Effector memory CD4-positive, alpha-beta T cell (primary cell): ENCODE results near the gene ARMC9.

Source experiments
- DNase-seq, 3 donors: peaks; one replicate each; pipeline ENCODE4 v3.0.0-alpha.2; 2020
- H3K27ac ChIP-seq: 2 replicates; pipeline ENCODE4 v1.7.0; 2013; ENCODE audit warnings: mild to moderate bottlenecking, low read length, moderate library complexity; ENCODE audit not compliant: insufficient read depth, poor library complexity, severe bottlenecking
- H3K27me3 ChIP-seq: replicated peaks from 2 replicates; pipeline ENCODE4 v1.7.0; 2013; ENCODE audit warnings: mild to moderate bottlenecking, low read length; ENCODE audit not compliant: insufficient read depth, control insufficient read depth, poor library complexity, severe bottlenecking
- H3K36me3 ChIP-seq: 2 replicates; pipeline ENCODE4 v1.7.0; 2013; ENCODE audit warnings: mild to moderate bottlenecking, low read length, moderate library complexity; ENCODE audit not compliant: control insufficient read depth, insufficient read depth
- H3K4me1 ChIP-seq: 2 replicates; pipeline ENCODE4 v1.7.0; 2013; ENCODE audit warnings: low read length, mild to moderate bottlenecking; ENCODE audit not compliant: control insufficient read depth, insufficient read depth, poor library complexity, severe bottlenecking
- H3K4me3 ChIP-seq: 2 replicates; pipeline ENCODE4 v1.7.0; 2013; ENCODE audit warnings: low read length, low read depth, mild to moderate bottlenecking; ENCODE audit not compliant: insufficient read depth, poor library complexity, severe bottlenecking
- H3K9me3 ChIP-seq: 2 replicates; pipeline ENCODE4 v1.7.0; 2013; ENCODE audit warnings: mild to moderate bottlenecking, low read length, moderate library complexity; ENCODE audit not compliant: control insufficient read depth

Gene ARMC9

DNA sequence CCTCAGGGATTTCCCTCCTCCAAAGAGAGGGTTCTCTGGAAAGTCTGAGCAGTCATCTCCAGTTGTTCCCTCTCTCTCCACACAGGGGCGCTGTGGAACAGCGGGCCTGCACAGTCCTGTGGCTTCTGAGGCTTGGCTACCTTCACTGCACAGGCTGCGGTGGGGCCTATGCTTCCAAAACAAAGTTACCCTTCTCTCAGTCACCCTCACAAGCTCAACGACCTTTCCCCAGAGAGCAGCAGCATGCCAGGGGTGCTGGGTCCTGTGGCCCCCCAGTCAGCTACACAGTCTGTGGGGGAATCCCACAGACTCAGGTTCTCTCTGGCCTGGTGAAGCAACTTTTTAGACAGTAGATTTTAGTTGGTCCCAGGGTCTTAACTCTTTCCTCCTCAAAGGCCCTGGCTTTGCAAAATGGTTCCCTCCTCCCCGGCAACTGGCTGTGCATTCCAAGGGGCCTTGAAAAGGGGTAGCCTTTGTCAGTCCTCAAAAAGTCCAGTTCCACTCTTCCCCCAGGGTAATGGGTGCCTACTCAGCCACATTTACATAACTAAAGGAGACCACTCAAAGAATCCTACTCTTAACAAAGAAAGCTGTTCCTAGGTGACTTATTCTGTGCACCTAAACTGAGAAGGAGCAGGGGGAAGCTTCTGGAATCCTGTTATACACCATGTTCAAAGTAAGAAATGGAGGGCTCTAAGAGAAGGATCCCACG, 212.0 kb downstream of the ARMC9 start:
- H3K36me3 ChIP-seq: no peaks in the 10 kb centered on the region

DNA sequence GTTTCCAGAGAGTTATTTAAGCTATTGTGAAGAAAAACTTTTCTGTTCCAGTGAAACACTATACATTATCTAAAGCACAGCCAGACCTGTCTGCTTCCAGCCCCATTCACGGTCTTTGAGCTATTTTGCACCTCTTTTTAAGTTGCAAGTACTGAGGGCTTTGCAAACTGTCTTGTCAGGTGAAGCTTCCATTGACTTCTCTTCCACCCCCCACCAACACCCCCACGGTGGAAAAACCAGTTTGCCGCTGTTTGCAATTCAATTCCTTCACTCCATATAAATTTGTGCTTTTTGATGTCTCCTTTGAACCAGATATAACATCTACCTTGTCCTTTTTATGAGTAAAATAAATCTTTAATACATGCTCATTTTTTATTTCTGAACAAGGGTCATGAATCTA, 212.8 kb downstream of the ARMC9 start:
- Histone ChIP-seq H3K4me3 (no peak overlapping the region), H3K4me1 (peaks cover 6% of the 10 kb centered on the region), H3K27ac (no peak overlapping the region), H3K27me3 (peaks cover 21% of the 10 kb centered on the region), H3K9me3 (no peaks in the 10 kb centered on the region), H3K36me3 (no peaks in the 10 kb centered on the region)
- DNase-seq: no peak

More for the DNA sequence above, 212.0 kb downstream of the ARMC9 start:
- peaks cover 6% of the 10 kb centered on the region for H3K4me1 ChIP-seq
- peaks cover 21% of the 10 kb centered on the region for H3K27me3 ChIP-seq
- no peak overlapping the region for H3K27ac ChIP-seq
- no peak for DNase-seq
- no peaks in the 10 kb centered on the region for H3K9me3 ChIP-seq
- no peak overlapping the region for H3K4me3 ChIP-seq

DNA sequence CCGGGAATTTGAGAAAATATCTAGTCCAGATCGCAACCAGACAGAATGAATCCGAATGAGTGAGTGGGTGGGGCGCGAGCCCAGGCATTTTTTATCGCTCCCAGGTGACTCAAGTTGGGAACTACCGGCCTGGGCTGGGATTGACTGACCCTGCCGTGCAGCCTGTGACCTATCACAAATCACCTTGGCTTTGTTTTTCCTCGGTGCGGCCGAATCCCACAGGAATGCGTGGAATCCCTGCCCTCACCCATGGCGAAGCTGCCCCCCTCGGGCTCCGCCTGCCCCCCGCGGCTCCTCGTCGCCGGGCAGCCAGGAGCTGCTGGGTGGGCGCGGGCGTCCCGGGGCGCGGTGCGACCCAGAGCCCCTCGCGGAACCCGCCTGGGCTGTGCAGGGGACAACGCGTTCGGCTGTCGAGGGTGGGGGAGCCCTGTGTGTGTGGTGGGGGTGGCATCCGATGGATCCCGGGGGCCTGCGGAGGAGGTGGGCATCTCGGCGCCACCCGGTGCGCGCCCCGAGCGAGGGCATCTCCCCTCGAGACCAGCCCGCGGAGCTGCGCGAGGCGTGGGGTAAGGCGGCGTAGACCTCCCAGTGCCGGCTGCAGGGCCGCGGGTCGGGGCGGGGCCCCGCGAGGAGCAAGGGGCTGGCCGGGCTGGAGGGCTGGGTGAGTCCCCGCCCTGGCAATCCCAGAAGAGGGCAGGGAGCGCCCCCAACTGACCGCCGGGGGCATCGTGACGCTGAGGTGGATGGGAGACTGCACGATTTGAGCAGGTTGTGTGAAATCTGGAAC, 213.6 kb downstream of the ARMC9 start:
- Histone ChIP-seq H3K36me3 (no peaks in the 10 kb centered on the region), H3K4me3 (peak overlapping the region; percentile 41), H3K27ac (no peak overlapping the region), H3K4me1 (peaks cover 6% of the 10 kb centered on the region), H3K27me3 (peaks cover 21% of the 10 kb centered on the region), H3K9me3 (no peaks in the 10 kb centered on the region)
- peak in 2 of 3 donors; percentile 17 to 32 for DNase-seq

DNA sequence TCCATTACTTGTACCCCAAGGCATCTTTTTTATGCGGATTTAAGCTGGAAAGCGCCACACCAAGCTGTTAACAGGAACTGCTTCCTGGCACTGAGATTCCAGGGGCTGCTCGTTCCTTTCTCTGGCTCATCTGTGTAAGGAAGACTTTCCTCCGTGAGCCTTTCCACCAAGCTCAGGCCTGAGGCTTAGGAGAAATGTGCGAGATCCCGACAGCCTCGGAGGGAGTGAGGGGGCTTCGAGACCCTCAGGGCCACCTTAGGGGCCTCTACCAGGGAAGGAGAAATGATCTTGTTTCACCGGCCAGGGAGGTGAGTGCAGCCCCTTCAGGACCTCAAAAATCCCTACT, 214.2 kb downstream of the ARMC9 start:
- Histone ChIP-seq H3K27ac (no peak overlapping the region), H3K9me3 (no peaks in the 10 kb centered on the region), H3K4me3 (no peak overlapping the region), H3K27me3 (peaks cover 21% of the 10 kb centered on the region), H3K4me1 (peaks cover 6% of the 10 kb centered on the region), H3K36me3 (no peaks in the 10 kb centered on the region)
- DNase-seq: no peak

DNA sequence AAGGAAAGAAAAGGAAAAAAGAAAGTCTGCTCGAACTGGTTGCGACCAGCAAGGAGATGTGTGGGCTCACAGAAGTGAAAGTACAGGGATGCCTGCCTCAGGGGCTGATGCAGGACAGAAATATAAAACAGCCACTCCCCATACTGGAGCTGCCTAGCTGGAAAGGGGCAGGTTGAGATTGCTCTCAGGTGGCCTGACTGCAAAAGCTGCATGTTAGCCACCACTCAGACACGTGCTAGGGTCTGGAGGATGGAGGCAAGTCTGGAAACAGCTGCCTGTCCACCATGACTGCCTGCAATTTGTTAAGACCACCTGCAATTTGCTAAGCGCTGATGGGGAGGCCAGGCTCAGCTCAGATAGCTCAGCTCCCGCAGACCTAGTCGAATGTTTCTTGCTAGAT, 215.0 kb downstream of the ARMC9 start:
- H3K27me3 ChIP-seq: peaks cover 21% of the 10 kb centered on the region
- no peak overlapping the region for H3K27ac ChIP-seq
- H3K4me1 ChIP-seq: peaks cover 6% of the 10 kb centered on the region
- H3K9me3 ChIP-seq: no peaks in the 10 kb centered on the region
- no peak overlapping the region for H3K4me3 ChIP-seq
- H3K36me3 ChIP-seq: no peaks in the 10 kb centered on the region
- DNase-seq: no peak

DNA sequence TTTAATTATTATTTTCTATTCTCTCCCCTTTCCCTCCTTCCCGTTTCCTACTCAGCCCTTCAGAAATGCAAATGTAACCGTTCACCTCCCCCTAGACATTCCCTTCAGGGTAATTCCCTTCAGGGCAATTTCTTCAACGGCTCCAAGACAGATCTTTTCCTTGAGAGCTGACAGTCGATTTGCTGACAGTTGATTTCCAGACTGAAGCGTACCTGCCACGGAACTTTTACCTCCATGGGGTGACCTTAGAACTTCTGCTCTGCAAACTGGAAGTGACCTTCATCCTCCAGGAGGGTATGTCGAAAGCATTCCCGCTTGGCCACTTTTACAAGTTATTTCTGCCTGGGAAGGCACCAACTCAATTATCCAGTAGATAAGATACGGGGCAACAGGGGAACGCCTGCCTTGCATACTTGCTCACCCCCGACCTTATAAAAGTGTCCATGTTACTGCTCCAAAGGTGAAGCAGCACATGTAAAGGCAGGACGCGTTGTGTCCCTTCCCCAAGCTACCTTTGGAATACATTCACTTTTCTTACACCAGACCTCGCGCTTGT, 215.6 kb downstream of the ARMC9 start:
- Histone ChIP-seq H3K36me3 (no peaks in the 10 kb centered on the region), H3K27me3 (peaks cover 21% of the 10 kb centered on the region), H3K9me3 (no peaks in the 10 kb centered on the region), H3K4me3 (no peak overlapping the region), H3K4me1 (peaks cover 6% of the 10 kb centered on the region), H3K27ac (no peak overlapping the region)
- DNase-seq: no peak

DNA sequence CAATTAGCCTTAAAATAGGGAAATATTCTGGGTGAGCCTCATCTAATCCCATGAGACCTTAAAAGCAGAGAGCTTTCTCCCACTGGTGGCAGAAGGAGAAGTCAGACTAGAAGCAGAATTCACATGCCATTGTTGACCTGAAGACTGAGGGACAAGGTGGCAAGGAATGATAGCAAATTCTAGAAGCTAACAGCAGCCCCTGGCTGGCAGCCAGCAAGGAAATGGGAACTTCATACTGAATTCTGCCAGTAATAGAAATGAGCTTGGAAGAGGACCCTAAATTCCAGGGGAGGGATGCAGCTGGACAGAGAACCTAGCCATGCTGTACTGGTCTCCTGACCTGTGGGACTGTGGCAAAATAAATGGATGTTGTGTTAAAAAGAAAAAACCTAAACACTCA, 216.6 kb downstream of the ARMC9 start:
- H3K9me3 ChIP-seq: no peaks in the 10 kb centered on the region
- no peak overlapping the region for H3K4me3 ChIP-seq
- peaks cover 6% of the 10 kb centered on the region for H3K4me1 ChIP-seq
- DNase-seq: no peak
- no peaks in the 10 kb centered on the region for H3K36me3 ChIP-seq
- H3K27me3 ChIP-seq: peaks cover 21% of the 10 kb centered on the region
- H3K27ac ChIP-seq: no peak overlapping the region

DNA sequence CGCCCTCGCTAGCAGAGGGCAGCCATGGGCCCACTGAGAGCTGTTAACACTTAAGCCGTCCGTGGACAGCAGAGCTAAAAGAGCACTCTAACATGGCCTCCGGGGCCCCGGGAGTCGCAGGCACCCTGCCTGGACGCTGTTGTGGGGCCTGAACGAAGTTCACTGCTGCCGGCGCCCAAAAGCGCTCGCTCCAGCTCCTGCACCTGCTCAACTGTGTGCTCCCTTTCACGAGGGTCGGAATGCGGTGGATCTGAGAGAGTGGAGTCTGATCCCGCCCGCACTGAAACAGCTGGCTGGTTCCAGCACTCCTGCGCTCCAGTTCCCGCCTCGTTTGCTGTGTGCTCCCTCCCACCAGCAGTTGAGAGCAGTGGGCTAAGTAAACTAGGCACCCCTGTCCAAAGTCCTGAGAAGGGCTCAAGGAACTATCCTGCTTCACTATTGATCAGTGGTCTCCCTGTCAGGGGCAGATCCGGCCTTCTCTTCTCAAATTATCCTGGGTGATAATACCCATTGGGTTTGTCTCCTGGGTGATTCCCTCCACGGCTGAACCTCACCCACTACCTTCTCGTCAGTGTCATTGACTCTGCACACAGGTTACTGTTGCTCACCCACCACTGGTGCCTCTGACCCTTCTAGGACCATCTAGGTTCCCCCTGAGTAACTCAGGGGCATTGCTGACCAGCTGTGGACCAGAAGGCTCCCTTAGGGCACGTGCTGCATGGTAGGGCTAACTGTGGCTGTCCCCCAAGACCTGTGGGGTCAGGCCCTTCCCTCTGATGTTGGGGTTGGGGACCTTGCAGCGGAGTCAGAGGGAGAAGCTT, 220.6 kb downstream of the ARMC9 start:
- Histone ChIP-seq H3K27me3 (peaks cover 6% of the 10 kb centered on the region), H3K4me1 (no peaks in the 10 kb centered on the region), H3K4me3 (no peak overlapping the region), H3K27ac (no peak overlapping the region), H3K9me3 (no peaks in the 10 kb centered on the region), H3K36me3 (no peaks in the 10 kb centered on the region)
- DNase-seq: no peak

DNA sequence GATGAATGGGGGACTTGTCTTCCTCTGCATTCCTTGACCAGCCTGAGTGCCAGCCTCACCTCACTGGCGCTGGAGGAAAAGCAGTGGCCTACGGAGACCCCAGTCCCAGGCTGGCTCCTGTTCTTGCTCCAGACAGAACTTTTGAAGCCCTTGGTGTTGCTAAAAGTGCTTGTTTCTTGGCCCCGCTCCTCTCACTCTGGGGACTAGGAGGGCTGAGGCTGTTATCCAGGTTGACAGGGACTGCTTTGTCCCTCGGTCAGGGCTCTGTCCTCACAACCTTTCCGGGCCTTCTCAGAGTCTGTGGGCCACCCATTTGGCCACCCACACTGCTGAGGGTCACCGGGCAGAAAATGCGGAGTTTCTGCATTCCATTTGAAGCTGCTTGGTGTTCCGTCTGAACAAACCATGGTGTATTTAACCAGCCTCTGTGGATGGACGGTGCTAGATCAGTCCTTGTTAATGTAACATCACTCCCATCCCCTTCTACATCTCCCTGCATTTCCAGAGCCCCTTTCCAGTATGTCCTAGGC, 222.7 kb downstream of the ARMC9 start:
- H3K27me3 ChIP-seq: no peaks in the 10 kb centered on the region
- H3K4me1 ChIP-seq: no peaks in the 10 kb centered on the region
- H3K27ac ChIP-seq: no peak overlapping the region
- no peak overlapping the region for H3K4me3 ChIP-seq
- DNase-seq: no peak
- H3K9me3 ChIP-seq: no peaks in the 10 kb centered on the region
- no peaks in the 10 kb centered on the region for H3K36me3 ChIP-seq
